Measurements from ENCODE around the gene BPIFB3. TPM values are rescaled to one million over a fixed set of nuclear protein-coding genes. Genes with fewer than 3 reads are reported as not detected.

BPIFB3 gene
- total and polyA plus RNA-seq, 2 of the 13 experiments (the other 11 are each of a cell fraction or from before 2014, with no cell fraction given), result 0.09 TPM; not detected in 1

- peak; percentile 88 for TF ChIP-seq ZNF770 (CRISPR knock-in tag; IDR thresholded peaks at IDR 0.05)
- TF ChIP-seq, protein P1, sequence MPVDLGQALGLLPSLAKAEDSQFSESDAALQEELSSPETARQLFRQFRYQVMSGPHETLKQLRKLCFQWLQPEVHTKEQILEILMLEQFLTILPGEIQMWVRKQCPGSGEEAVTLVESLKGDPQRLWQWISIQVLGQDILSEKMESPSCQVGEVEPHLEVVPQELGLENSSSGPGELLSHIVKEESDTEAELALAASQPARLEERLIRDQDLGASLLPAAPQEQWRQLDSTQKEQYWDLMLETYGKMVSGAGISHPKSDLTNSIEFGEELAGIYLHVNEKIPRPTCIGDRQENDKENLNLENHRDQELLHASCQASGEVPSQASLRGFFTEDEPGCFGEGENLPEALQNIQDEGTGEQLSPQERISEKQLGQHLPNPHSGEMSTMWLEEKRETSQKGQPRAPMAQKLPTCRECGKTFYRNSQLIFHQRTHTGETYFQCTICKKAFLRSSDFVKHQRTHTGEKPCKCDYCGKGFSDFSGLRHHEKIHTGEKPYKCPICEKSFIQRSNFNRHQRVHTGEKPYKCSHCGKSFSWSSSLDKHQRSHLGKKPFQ (CRISPR knock-in tag; IDR thresholded peaks at IDR 0.05; ENCODE audit: insufficient replicate concordance), result peak; percentile 93
- TF ChIP-seq, protein P2, sequence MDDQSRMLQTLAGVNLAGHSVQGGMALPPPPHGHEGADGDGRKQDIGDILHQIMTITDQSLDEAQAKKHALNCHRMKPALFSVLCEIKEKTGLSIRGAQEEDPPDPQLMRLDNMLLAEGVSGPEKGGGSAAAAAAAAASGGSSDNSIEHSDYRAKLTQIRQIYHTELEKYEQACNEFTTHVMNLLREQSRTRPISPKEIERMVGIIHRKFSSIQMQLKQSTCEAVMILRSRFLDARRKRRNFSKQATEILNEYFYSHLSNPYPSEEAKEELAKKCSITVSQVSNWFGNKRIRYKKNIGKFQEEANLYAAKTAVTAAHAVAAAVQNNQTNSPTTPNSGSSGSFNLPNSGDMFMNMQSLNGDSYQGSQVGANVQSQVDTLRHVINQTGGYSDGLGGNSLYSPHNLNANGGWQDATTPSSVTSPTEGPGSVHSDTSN (CRISPR knock-in tag; IDR thresholded peaks at IDR 0.05; ENCODE audit: borderline replicate concordance), result 0 out of 2 replicates have a peak, but pooled peaks have one; percentile 71
- no peak for TF ChIP-seq SMARCC2 (IDR thresholded peaks at IDR 0.05)
- peak; percentile 99 for TF ChIP-seq HNRNPH1 (optimal IDR thresholded peaks at IDR 0.05; ENCODE audit: low read depth, low read length)
- no peak; the same call in none of the 2 replicates for TF ChIP-seq ZC3H4 (CRISPR knock-in tag; IDR thresholded peaks at IDR 0.05; ENCODE audit: borderline replicate concordance)
- no peak for TF ChIP-seq NBN (conservative IDR thresholded peaks at IDR 0.05)
- no peak for TF ChIP-seq SYNCRIP (IDR thresholded peaks at IDR 0.05; ENCODE audit: insufficient read depth, low read depth, low read length)
- no peak for TF ChIP-seq MATR3 (CRISPR knock-in tag; IDR thresholded peaks at IDR 0.05)
- TF ChIP-seq KAT7 (CRISPR knock-in tag; IDR thresholded peaks at IDR 0.05; ENCODE audit: borderline replicate concordance), result peak; percentile 53; the same call in 1 of the 2 replicates
- TF ChIP-seq CSRNP2 (CRISPR knock-in tag; conservative IDR thresholded peaks at IDR 0.05; ENCODE audit: low read depth), result no peak
- peak; percentile 22 for TF ChIP-seq ZNF737 (CRISPR knock-in tag; IDR thresholded peaks at IDR 0.05; ENCODE audit: borderline replicate concordance)
- TF ChIP-seq PCBP2 (optimal IDR thresholded peaks at IDR 0.05; ENCODE audit: low read depth, low read length, poor library complexity, severe bottlenecking), result no peak
- TF ChIP-seq ARID3A (IDR thresholded peaks at IDR 0.05; ENCODE audit: low read depth, low read length), result peak; percentile 8; the same call in 1 of the 2 replicates
- no peak for TF ChIP-seq ZNF460 (CRISPR knock-in tag; IDR thresholded peaks at IDR 0.05; ENCODE audit: borderline replicate concordance)
- TF ChIP-seq, protein P3, sequence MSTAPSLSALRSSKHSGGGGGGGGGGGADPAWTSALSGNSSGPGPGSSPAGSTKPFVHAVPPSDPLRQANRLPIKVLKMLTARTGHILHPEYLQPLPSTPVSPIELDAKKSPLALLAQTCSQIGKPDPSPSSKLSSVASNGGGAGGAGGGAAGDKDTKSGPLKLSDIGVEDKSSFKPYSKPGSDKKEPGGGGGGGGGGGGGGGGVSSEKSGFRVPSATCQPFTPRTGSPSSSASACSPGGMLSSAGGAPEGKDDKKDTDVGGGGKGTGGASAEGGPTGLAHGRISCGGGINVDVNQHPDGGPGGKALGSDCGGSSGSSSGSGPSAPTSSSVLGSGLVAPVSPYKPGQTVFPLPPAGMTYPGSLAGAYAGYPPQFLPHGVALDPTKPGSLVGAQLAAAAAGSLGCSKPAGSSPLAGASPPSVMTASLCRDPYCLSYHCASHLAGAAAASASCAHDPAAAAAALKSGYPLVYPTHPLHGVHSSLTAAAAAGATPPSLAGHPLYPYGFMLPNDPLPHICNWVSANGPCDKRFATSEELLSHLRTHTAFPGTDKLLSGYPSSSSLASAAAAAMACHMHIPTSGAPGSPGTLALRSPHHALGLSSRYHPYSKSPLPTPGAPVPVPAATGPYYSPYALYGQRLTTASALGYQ (CRISPR knock-in tag; IDR thresholded peaks at IDR 0.05), result peak; percentile 69
Observed at GRCh38 chr20:33007376-33008335, 46.0 kb upstream of the BPIFB3 start, which contains the start of gene BPIFB2 (continued).
